ENCODE measurements around the gene B3GAT3. TPM values are rescaled to one million over a fixed set of nuclear protein-coding genes. Genes with fewer than 3 reads are reported as not detected.

B3GAT3 gene
- total and polyA plus RNA-seq, 2 of the 8 experiments (the other 6 are each of a cell fraction or from before 2014, with no cell fraction given), result 28.0 to 39.0 TPM

DNA sequence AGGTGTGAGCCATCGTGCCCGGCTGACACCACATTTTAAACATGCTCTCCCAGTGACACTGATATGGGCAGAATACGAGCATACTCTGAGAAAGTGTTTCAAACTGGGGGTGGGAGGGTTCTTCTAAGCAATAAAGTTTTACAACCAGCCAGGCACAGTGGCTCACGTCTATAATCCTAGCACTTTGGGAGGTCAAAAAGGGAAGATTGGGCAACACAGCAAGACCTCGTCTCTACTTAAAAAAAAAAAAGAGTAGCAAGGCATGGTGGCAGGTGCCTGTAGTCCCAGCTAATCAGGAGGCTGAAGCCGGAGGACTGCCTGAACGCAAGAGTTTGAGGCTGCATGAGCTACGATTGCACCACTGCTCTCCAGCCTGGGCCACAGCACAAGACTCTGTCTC is 22.4 kb upstream of the B3GAT3 start (continued):
- TF ChIP-seq, protein P1, sequence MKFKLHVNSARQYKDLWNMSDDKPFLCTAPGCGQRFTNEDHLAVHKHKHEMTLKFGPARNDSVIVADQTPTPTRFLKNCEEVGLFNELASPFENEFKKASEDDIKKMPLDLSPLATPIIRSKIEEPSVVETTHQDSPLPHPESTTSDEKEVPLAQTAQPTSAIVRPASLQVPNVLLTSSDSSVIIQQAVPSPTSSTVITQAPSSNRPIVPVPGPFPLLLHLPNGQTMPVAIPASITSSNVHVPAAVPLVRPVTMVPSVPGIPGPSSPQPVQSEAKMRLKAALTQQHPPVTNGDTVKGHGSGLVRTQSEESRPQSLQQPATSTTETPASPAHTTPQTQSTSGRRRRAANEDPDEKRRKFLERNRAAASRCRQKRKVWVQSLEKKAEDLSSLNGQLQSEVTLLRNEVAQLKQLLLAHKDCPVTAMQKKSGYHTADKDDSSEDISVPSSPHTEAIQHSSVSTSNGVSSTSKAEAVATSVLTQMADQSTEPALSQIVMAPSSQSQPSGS (IDR thresholded peaks at IDR 0.05; ENCODE audit: low read length), result no peak
- TF ChIP-seq FOSL1 (IDR thresholded peaks at IDR 0.05; ENCODE audit: insufficient read depth, low read depth, low read length), result no peak
- no peak for TF ChIP-seq KDM5A (IDR thresholded peaks at IDR 0.05; ENCODE audit: low read length)
- no peak for TF ChIP-seq TEAD4 (IDR thresholded peaks at IDR 0.05; ENCODE audit: low read depth, low read length)
- TF ChIP-seq TAF7 (optimal IDR thresholded peaks at IDR 0.05; ENCODE audit: borderline replicate concordance, low read depth, low read length), result no peak
- no peak for TF ChIP-seq CEBPB (IDR thresholded peaks at IDR 0.05; ENCODE audit: low read depth, low read length)

Data from H1 (cell line).